ENCODE data around the gene EZH2. TPM values are rescaled to one million over a fixed set of nuclear protein-coding genes. Genes with fewer than 3 reads are reported as not detected.

The EZH2 gene
- 8.9 and 9.2 TPM in 2 replicates for total RNA-seq (2012; rRNA removed)

DNA sequence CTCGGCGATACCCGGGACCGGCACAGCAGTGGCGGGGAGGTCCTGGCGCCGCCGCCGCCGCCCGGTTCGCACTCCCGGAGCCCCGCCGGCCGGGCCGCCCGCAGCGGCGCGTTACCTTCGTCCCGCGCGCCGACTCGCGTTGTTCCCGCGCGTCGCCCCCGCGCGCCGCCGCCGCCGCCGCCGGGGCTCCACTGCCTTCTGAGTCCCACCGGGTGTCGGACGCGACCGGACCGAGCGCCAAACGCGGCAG, at the start of gene EZH2:
TSS of gene EZH2 (minus strand) at position 243 of the 250 bp plus-strand sequence. CDS start 36,993 bp downstream, outside the sequence.
- Histone ChIP-seq H3K4me2 (ENCODE audit: low read length) (peak within 1 kb of the TSS; percentile 90), H3K4me1 (ENCODE audit: control insufficient read depth, insufficient read depth, low read length) (peaks cover 13% of the 10 kb centered on the region), H3K36me3 (ENCODE audit: insufficient read depth, low read length) (no peaks in the 10 kb centered on the region), H3K27me3 (ENCODE audit: control insufficient read depth, insufficient read depth, low read length) (no peaks in the 10 kb centered on the region), H3K9me3 (replicated peaks; ENCODE audit: low read length) (no peaks in the 10 kb centered on the region), H3K4me3 (ENCODE audit: low read length) (peak within 1 kb of the TSS; percentile 89), H3K9ac (ENCODE audit: low read depth, low read length) (peak within 1 kb of the TSS; percentile 94)

DNA sequence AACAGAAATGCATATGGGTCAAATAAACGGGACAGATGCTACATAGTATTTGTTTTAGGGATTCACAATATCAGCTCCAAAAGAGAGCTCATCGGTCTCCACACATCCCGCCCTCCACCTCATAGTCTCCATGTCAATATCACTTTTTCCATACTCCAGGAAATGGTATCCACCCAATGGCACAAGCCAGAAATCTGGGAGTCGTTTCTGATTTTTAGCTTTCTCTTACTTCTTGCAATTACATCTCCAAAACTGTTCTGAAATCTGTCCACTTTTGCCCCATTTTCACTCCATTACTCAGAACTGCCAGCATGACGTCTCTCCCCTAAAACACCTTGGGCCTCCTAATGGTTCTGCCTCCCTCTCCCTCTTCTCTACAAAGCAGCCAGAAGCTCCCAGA, 47.4 kb upstream of the EZH2 start:
- Histone ChIP-seq H3K4me2 (ENCODE audit: low read length) (no peak overlapping the region), H3K9me3 (replicated peaks; ENCODE audit: low read length) (no peaks in the 10 kb centered on the region), H3K4me1 (ENCODE audit: control insufficient read depth, insufficient read depth, low read length) (no peaks in the 10 kb centered on the region), H3K27me3 (ENCODE audit: control insufficient read depth, insufficient read depth, low read length) (no peaks in the 10 kb centered on the region), H3K9ac (ENCODE audit: low read depth, low read length) (no peak overlapping the region), H3K4me3 (ENCODE audit: low read length) (no peak overlapping the region), H3K36me3 (ENCODE audit: insufficient read depth, low read length) (no peaks in the 10 kb centered on the region)

DNA sequence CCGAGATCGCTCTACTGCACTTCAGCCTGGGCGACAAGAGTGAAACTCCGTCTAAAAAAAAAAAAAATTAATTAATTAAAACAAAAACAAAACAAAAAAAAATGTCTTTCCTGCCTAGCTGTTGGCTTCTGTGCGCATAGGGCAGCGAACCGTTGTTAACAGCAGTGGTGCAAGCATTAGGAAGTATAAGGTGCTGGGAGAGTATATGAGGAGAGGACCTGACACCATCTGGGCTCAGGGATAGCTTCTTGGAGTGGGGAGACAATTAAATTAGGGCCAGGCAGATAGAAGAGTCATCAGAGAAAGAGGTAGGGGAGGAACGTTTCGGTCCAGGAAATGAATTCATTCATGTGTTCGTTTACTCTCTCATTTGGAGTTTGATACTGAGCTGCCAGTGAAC, 46.2 kb upstream of the EZH2 start:
- peaks cover under 1% of the 10 kb centered on the region for H3K27me3 ChIP-seq (ENCODE audit: control insufficient read depth, insufficient read depth, low read length)
- H3K36me3 ChIP-seq (ENCODE audit: insufficient read depth, low read length), result no peaks in the 10 kb centered on the region
- no peaks in the 10 kb centered on the region for H3K4me1 ChIP-seq (ENCODE audit: control insufficient read depth, insufficient read depth, low read length)
- no peak overlapping the region for H3K9ac ChIP-seq (ENCODE audit: low read depth, low read length)
- no peak overlapping the region for H3K4me2 ChIP-seq (ENCODE audit: low read length)
- H3K9me3 ChIP-seq (replicated peaks; ENCODE audit: low read length), result no peaks in the 10 kb centered on the region
- no peak overlapping the region for H3K4me3 ChIP-seq (ENCODE audit: low read length)

DNA sequence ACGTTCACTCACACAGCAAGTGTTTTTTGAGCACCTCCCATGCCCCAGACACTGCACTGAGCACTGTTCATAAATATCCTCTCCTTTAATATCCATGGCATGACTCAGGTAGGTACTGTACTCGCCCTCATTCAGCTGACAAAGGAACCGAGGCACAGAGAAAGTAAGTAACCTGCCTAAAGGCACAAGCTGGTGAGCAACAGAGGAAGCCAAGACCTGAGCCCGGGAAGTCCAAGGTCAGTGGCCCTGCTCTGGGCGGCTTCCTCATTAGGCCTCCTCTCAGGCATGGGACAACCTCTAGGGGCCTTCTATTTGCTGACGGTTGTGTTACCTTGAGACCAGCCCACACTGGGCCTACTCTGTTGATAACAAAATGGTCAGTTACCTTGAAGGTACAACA, 45.1 kb upstream of the EZH2 start:
- no peak overlapping the region for H3K4me3 ChIP-seq (ENCODE audit: low read length)
- H3K9ac ChIP-seq (ENCODE audit: low read depth, low read length), result no peak overlapping the region
- no peaks in the 10 kb centered on the region for H3K4me1 ChIP-seq (ENCODE audit: control insufficient read depth, insufficient read depth, low read length)
- no peak overlapping the region for H3K4me2 ChIP-seq (ENCODE audit: low read length)
- H3K27me3 ChIP-seq (ENCODE audit: control insufficient read depth, insufficient read depth, low read length), result peaks cover 5% of the 10 kb centered on the region
- H3K36me3 ChIP-seq (ENCODE audit: insufficient read depth, low read length), result no peaks in the 10 kb centered on the region
- H3K9me3 ChIP-seq (replicated peaks; ENCODE audit: low read length), result no peaks in the 10 kb centered on the region

DNA sequence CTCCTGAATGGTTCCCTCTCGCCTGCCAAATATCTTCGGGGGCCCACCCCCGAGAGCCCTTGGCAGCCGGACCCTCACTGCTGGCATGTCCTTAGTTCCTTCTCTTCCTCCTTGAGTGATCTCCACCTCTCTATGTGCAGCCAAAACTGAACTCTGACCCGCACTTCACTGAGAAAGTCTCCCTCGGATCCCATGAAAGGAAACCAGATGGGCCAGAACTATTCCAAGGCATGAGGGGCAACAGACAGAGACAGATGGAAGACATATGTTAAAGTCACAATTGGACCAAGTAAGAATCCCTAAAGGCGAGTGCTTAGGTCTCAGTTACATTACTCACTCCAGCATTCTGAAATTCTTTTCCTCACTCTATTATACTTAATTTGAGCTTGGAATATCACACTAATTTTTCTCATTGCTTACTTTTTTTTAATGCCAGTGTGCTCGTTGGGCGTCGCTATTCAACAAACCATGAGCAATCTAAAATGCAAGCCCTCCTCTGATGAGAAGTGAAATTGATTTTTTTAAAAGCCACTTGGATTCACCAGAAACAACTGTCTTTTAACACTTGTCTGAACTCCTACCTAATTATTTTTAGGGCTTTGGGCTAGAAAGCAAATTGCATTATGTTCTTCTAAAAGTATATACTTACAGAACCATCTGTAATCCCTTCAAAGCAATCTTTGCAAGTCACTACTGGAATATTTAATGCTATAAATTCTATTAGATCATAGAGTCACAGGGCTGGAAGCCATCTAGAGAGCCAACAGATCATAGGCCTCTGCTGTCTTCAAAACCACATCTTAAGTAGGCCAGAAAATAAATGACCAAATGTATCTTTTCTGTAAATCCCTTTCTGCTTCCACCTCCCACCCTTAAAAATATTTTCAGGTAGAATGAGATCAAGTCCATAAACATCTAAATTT, 43.3 kb upstream of the EZH2 start:
- no peaks in the 10 kb centered on the region for H3K4me1 ChIP-seq (ENCODE audit: control insufficient read depth, insufficient read depth, low read length)
- no peaks in the 10 kb centered on the region for H3K9me3 ChIP-seq (replicated peaks; ENCODE audit: low read length)
- H3K4me3 ChIP-seq (ENCODE audit: low read length), result no peak overlapping the region
- no peak overlapping the region for H3K4me2 ChIP-seq (ENCODE audit: low read length)
- no peak overlapping the region for H3K9ac ChIP-seq (ENCODE audit: low read depth, low read length)
- peaks cover 5% of the 10 kb centered on the region for H3K27me3 ChIP-seq (ENCODE audit: control insufficient read depth, insufficient read depth, low read length)
- H3K36me3 ChIP-seq (ENCODE audit: insufficient read depth, low read length), result no peaks in the 10 kb centered on the region

DNA sequence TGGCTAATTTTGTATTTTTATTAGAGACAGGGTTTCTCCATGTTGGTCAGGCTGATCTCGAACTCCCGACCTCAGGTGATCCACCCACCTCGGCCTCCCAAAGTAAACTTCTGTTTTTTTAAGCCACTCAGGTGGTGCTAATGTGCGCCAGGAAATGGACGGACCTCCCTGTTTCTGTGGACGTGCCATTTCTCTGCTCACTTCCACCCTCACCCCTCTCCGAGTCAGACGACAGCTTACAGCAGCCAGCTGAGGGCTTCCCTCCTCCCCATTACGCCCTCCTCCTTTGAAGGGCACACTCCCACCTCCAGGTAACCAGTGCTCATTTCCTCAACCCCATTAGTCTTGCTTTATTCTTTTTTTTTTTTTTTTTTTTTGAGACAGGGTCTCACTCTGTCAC, 41.7 kb upstream of the EZH2 start:
- Histone ChIP-seq H3K9me3 (replicated peaks; ENCODE audit: low read length) (no peaks in the 10 kb centered on the region), H3K9ac (ENCODE audit: low read depth, low read length) (no peak overlapping the region), H3K36me3 (ENCODE audit: insufficient read depth, low read length) (no peaks in the 10 kb centered on the region), H3K4me3 (ENCODE audit: low read length) (no peak overlapping the region), H3K27me3 (ENCODE audit: control insufficient read depth, insufficient read depth, low read length) (peaks cover 6% of the 10 kb centered on the region), H3K4me2 (ENCODE audit: low read length) (no peak overlapping the region), H3K4me1 (ENCODE audit: control insufficient read depth, insufficient read depth, low read length) (no peaks in the 10 kb centered on the region)

DNA sequence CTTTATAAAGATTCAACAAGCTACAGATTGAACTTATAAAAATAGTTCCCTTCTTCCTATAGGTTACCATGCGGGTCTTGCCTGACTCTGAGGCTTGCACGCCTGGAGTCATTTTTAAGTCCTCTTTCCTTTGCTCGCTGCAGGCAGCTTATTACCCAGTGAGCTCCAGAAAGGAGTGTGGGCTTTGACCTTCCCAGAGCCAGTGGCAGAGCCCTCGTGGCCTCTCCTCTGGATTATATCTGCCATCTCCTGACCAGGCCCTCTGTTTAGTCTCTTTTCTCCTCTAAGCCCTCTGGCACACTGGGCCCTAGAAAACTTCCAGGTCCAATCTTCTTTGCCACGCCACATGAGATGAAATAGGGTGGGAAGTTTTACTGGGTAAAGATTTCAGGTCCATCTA, 39.9 kb upstream of the EZH2 start:
- peaks cover 16% of the 10 kb centered on the region for H3K27me3 ChIP-seq (ENCODE audit: control insufficient read depth, insufficient read depth, low read length)
- no peaks in the 10 kb centered on the region for H3K9me3 ChIP-seq (replicated peaks; ENCODE audit: low read length)
- no peaks in the 10 kb centered on the region for H3K36me3 ChIP-seq (ENCODE audit: insufficient read depth, low read length)
- no peak overlapping the region for H3K4me2 ChIP-seq (ENCODE audit: low read length)
- no peaks in the 10 kb centered on the region for H3K4me1 ChIP-seq (ENCODE audit: control insufficient read depth, insufficient read depth, low read length)
- H3K4me3 ChIP-seq (ENCODE audit: low read length), result no peak overlapping the region
- no peak overlapping the region for H3K9ac ChIP-seq (ENCODE audit: low read depth, low read length)

DNA sequence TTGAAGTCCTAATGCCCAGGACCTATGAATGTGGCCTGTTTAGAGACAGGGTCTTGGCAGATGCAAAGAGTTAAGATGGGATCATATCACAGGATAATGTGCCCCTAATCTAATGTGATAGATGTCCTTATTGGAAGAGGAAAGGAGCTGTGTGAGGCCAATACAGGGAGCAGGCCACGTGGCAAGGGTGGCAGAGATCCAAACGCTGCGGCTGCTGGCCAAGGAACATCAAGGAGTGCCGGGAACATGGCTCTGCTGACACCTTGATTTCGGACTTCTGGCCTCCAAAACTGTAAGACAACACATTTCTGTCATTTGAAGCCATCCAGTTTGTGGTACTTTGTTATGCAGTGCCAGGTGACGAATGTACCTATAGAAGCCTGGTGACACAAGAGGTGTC, 37.7 kb upstream of the EZH2 start:
- no peak overlapping the region for H3K9ac ChIP-seq (ENCODE audit: low read depth, low read length)
- no peak overlapping the region for H3K4me3 ChIP-seq (ENCODE audit: low read length)
- no peak overlapping the region for H3K4me2 ChIP-seq (ENCODE audit: low read length)
- H3K9me3 ChIP-seq (replicated peaks; ENCODE audit: low read length), result no peaks in the 10 kb centered on the region
- peaks cover 16% of the 10 kb centered on the region for H3K27me3 ChIP-seq (ENCODE audit: control insufficient read depth, insufficient read depth, low read length)
- H3K4me1 ChIP-seq (ENCODE audit: control insufficient read depth, insufficient read depth, low read length), result no peaks in the 10 kb centered on the region
- no peaks in the 10 kb centered on the region for H3K36me3 ChIP-seq (ENCODE audit: insufficient read depth, low read length)

DNA sequence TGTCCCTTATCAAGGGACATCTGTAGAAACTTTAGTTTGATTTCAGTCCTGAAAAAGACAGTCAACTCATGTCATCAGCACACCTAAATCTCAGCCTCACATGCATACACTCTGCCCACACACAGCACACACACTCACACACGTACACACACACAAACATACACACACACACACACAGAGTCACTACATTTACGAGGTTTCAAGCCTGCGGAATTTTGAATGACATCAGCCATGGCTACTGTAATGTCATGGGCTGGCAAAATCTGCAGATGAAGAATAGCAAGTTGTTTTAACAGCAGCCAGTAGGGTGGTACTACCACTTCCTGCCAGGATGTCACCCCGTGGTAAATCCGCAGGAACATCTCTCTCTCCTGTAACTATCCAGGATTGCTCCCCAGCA, 37.1 kb upstream of the EZH2 start:
- Histone ChIP-seq H3K4me3 (ENCODE audit: low read length) (no peak overlapping the region), H3K27me3 (ENCODE audit: control insufficient read depth, insufficient read depth, low read length) (peaks cover 16% of the 10 kb centered on the region), H3K36me3 (ENCODE audit: insufficient read depth, low read length) (no peaks in the 10 kb centered on the region), H3K9ac (ENCODE audit: low read depth, low read length) (no peak overlapping the region), H3K4me1 (ENCODE audit: control insufficient read depth, insufficient read depth, low read length) (no peaks in the 10 kb centered on the region), H3K4me2 (ENCODE audit: low read length) (no peak overlapping the region), H3K9me3 (replicated peaks; ENCODE audit: low read length) (no peaks in the 10 kb centered on the region)

DNA sequence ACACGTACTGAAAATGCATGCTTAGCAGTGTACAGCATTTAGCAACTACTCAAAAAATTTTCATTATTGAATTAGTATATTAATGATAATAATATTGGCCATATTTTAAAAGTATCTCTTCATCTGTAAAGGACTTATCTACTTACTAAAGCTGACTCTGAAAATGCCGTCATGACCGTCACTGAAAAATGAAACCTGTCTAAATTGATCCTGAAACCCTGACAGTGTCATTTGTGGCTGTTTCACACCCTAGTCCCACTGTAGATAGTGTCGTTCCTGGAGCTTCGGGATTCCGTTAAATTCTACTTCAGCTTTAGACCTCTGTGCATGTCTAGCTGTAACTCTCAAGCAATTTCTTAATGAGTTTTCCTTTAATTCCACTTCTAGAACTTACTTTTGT, 35.8 kb upstream of the EZH2 start:
- H3K27me3 ChIP-seq (ENCODE audit: control insufficient read depth, insufficient read depth, low read length), result peaks cover 12% of the 10 kb centered on the region
- H3K4me1 ChIP-seq (ENCODE audit: control insufficient read depth, insufficient read depth, low read length), result peaks cover 6% of the 10 kb centered on the region

DNA sequence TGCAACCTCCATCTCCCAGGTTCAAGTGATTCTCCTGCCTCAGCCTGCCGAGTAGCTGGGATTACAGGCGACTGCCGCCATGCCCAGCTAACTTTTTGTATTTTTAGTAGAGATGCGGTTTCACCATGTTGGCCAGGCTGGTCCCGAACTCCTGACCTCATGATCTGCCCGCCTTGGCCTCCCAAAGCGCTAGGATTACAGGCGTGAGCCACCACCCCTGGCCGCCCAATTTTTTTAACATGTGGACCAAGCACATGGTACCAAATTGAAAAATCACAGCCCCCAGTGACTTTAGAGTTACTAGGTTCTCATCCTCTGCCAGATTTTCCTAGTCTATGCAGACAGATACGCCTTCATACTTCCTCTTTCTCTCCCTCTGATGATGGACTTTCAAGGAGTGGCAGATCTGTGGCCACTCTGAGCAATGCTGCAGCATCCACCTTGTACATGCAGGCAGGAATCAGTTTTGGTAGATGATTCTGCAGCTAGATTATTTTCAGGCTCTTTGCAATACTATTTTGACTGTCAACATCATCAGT, 34.0 kb upstream of the EZH2 start:
- Histone ChIP-seq H3K4me2 (ENCODE audit: low read length) (no peak overlapping the region), H3K36me3 (ENCODE audit: insufficient read depth, low read length) (no peaks in the 10 kb centered on the region), H3K27me3 (ENCODE audit: control insufficient read depth, insufficient read depth, low read length) (peaks cover 16% of the 10 kb centered on the region), H3K4me3 (ENCODE audit: low read length) (no peak overlapping the region), H3K9me3 (replicated peaks; ENCODE audit: low read length) (no peaks in the 10 kb centered on the region), H3K9ac (ENCODE audit: low read depth, low read length) (no peak overlapping the region), H3K4me1 (ENCODE audit: control insufficient read depth, insufficient read depth, low read length) (peaks cover 20% of the 10 kb centered on the region)

More for the DNA sequence above, 35.8 kb upstream of the EZH2 start:
- no peaks in the 10 kb centered on the region for H3K9me3 ChIP-seq (replicated peaks; ENCODE audit: low read length)
- H3K4me3 ChIP-seq (ENCODE audit: low read length), result no peak overlapping the region
- no peak overlapping the region for H3K9ac ChIP-seq (ENCODE audit: low read depth, low read length)
- no peak overlapping the region for H3K4me2 ChIP-seq (ENCODE audit: low read length)
- no peaks in the 10 kb centered on the region for H3K36me3 ChIP-seq (ENCODE audit: insufficient read depth, low read length)

DNA sequence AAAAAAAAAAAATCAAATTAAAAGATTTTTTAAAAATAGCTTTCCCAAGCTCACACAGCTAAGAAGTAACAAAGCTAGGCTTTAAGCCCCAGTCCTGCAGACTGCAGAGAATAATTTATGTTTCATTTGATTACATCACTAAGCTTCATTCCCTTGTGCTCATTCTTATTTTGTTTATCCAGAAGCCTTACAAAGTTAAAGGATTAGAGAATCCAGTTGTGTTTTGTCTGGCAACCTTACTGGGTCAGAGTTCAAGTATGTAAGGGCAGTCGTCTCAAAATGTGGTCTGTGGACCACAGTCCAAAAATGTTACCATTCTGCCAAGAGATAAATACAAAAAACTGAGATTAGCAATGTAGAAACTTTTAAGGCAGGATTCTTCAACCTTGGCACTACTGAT, 32.1 kb upstream of the EZH2 start:
- no peaks in the 10 kb centered on the region for H3K9me3 ChIP-seq (replicated peaks; ENCODE audit: low read length)
- no peak overlapping the region for H3K4me3 ChIP-seq (ENCODE audit: low read length)
- no peak overlapping the region for H3K4me2 ChIP-seq (ENCODE audit: low read length)
- no peak overlapping the region for H3K9ac ChIP-seq (ENCODE audit: low read depth, low read length)
- peaks cover 30% of the 10 kb centered on the region for H3K27me3 ChIP-seq (ENCODE audit: control insufficient read depth, insufficient read depth, low read length)
- H3K4me1 ChIP-seq (ENCODE audit: control insufficient read depth, insufficient read depth, low read length), result peaks cover 20% of the 10 kb centered on the region
- no peaks in the 10 kb centered on the region for H3K36me3 ChIP-seq (ENCODE audit: insufficient read depth, low read length)
